Nephron progenitor cell (in vitro differentiated cells): ENCODE data around the gene SLC35F1.

Experiments
- DNase-seq: peaks from one replicate; pipeline ENCODE4 v3.0.0; 2021
- H3K27ac Mint-ChIP-seq: 2 replicates; pipeline ENCODE4 v1.8.0; 2021; ENCODE audit warnings: mild to moderate bottlenecking, moderate library complexity, mixed read lengths
- H3K27me3 Mint-ChIP-seq: 2 replicates; pipeline ENCODE4 v1.8.0; 2021; ENCODE audit warnings: mild to moderate bottlenecking, low read depth, mixed read lengths; ENCODE audit not compliant: poor library complexity
- H3K36me3 Mint-ChIP-seq: 2 replicates; pipeline ENCODE4 v1.8.0; 2021; ENCODE audit warnings: low read depth, mixed read lengths
- H3K4me1 Mint-ChIP-seq: 2 replicates; pipeline ENCODE4 v1.8.0; 2021; ENCODE audit warnings: mixed read lengths
- H3K4me3 Mint-ChIP-seq: 2 replicates; pipeline ENCODE4 v1.8.0; 2021; ENCODE audit warnings: mild to moderate bottlenecking, moderate library complexity, mixed read lengths
- H3K9me3 Mint-ChIP-seq: 2 replicates; pipeline ENCODE4 v1.8.0; 2021; ENCODE audit warnings: mild to moderate bottlenecking, moderate library complexity, mixed read lengths
- TF ChIP-seq, protein P1 (sequence below): fragments of 200-600 bp; sonication (generic); IDR thresholded peaks from 2 replicates; pipeline ENCODE4 v1.5.0; 2021; ENCODE audit warnings: antibody characterized with exemption

The SLC35F1 gene

DNA sequence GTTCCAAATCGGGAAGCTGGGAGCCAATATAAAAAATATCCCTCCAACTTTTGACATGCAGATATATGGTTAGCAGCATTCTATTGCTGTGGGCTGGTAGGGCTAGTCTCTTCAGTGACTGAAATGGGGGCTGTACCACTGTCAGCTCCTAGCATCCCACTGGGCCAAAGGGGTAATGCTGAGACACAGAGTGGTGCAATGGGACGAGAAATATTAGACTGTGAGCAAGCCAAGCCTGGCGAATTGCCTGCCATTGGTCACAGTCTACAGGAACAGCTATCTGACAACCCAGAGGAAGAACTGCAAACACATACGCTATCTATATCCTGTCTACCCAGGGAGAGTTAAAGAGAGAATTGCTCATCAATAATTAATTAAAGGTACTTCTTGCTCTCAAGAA, 3.5 kb downstream of the SLC35F1 start:
- peaks cover 39% of the 10 kb centered on the region for H3K27me3 Mint-ChIP-seq
- H3K4me1 Mint-ChIP-seq: peaks cover 16% of the 10 kb centered on the region
- peaks cover 4% of the 10 kb centered on the region for H3K9me3 Mint-ChIP-seq
- DNase-seq: no peak
- TF ChIP-seq, protein P1, sequence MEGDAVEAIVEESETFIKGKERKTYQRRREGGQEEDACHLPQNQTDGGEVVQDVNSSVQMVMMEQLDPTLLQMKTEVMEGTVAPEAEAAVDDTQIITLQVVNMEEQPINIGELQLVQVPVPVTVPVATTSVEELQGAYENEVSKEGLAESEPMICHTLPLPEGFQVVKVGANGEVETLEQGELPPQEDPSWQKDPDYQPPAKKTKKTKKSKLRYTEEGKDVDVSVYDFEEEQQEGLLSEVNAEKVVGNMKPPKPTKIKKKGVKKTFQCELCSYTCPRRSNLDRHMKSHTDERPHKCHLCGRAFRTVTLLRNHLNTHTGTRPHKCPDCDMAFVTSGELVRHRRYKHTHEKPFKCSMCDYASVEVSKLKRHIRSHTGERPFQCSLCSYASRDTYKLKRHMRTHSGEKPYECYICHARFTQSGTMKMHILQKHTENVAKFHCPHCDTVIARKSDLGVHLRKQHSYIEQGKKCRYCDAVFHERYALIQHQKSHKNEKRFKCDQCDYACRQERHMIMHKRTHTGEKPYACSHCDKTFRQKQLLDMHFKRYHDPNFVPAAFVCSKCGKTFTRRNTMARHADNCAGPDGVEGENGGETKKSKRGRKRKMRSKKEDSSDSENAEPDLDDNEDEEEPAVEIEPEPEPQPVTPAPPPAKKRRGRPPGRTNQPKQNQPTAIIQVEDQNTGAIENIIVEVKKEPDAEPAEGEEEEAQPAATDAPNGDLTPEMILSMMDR: no peak
- no peaks in the 10 kb centered on the region for H3K36me3 Mint-ChIP-seq
- H3K27ac Mint-ChIP-seq: no peak overlapping the region
- peak overlapping the region; percentile 28 for H3K4me3 Mint-ChIP-seq

DNA sequence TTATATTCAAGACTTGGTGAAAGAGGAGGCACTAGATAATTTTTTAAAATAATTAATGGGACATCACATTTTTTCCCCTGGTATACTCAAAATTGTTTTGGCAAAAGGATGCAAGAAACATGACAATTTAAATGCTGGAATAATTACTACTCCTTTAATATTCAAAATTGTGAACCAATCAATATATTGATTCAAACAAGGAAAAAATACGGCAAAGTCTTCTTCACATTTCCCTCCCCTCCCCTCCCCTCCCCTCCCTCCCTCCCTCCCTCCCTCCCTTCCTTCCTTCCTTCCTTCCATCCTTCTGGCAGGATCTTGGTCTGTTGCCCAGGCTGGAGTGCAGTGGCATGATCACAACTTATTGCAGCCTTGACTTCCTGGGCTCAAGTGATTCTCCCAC, 4.1 kb downstream of the SLC35F1 start:
- Mint-ChIP-seq H3K27me3 (peaks cover 36% of the 10 kb centered on the region), H3K4me1 (peaks cover 13% of the 10 kb centered on the region), H3K27ac (no peak overlapping the region), H3K9me3 (peaks cover 4% of the 10 kb centered on the region), H3K36me3 (no peaks in the 10 kb centered on the region), H3K4me3 (no peak overlapping the region)
- DNase-seq: no peak
- TF ChIP-seq, protein P1: no peak

DNA sequence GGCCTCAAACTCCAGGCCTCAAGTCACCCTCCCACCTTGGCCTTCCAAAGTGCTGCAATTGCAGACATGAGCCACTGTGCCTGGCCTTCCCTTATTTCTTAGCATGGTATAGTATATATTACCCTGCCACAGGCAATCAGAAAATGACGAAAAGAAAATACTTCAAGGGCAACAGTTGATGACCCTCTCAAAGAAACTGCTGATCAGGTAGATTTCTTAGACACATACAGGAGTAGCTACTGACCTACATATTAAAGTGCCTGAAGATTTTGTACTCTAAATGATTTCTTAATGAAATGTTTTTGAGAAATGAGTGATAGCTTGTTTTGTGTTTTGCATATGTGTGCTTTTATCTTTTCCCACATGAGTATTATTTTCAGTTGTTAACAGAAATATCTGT, 4.6 kb downstream of the SLC35F1 start:
- H3K36me3 Mint-ChIP-seq: no peaks in the 10 kb centered on the region
- no peak overlapping the region for H3K4me3 Mint-ChIP-seq
- H3K9me3 Mint-ChIP-seq: peaks cover 4% of the 10 kb centered on the region

DNA sequence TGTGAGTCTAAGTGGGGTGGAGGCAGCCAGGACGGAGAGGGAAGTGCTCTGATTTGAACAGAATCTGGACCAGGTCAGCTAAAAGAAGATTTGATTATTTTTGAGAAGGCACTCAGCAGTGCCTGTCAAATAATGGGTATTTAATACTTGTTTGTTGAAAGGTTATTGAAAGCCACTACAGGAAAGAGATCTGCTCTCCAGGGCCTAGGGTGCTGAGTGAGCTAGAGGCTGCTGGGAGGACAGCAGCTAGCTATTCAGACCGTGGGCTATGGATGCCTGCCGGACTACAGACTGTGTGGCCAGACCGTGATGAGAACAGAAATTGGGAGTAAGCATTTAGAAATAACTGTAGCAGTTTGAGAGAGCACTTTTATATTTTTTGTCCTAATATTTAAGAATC, 8.8 kb downstream of the SLC35F1 start:
- no peaks in the 10 kb centered on the region for H3K36me3 Mint-ChIP-seq
- TF ChIP-seq, protein P1: no peak
- peaks cover 7% of the 10 kb centered on the region for H3K27me3 Mint-ChIP-seq
- no peak for DNase-seq
- H3K4me1 Mint-ChIP-seq: no peaks in the 10 kb centered on the region
- H3K4me3 Mint-ChIP-seq: no peak overlapping the region
- H3K9me3 Mint-ChIP-seq: no peaks in the 10 kb centered on the region
- H3K27ac Mint-ChIP-seq: no peak overlapping the region

More for the DNA sequence above, 4.6 kb downstream of the SLC35F1 start:
- no peak for DNase-seq
- H3K4me1 Mint-ChIP-seq: peaks cover 8% of the 10 kb centered on the region
- TF ChIP-seq, protein P1: no peak
- H3K27me3 Mint-ChIP-seq: peaks cover 31% of the 10 kb centered on the region
- H3K27ac Mint-ChIP-seq: no peak overlapping the region

DNA sequence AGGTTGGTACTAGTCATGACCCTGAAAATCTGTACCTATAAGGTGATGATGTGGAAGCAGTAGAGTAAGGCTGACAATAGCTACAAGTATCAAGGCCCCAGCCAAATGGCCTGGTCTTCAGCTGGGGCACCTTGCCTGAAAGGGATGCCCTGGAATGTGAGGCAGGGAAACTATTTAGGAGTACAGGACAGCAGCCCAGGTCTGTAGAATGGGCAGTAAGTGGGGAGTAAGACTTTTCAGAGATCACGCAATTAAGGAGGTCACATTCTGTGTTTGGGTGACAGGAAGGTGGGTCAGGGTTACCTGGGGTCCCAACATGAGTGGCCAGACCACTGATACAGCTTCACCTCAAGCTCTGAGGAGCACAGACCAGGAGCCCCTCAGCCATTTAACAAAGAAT, 9.4 kb downstream of the SLC35F1 start:
- H3K4me3 Mint-ChIP-seq: no peak overlapping the region
- no peaks in the 10 kb centered on the region for H3K4me1 Mint-ChIP-seq
- no peaks in the 10 kb centered on the region for H3K36me3 Mint-ChIP-seq
- H3K9me3 Mint-ChIP-seq: no peaks in the 10 kb centered on the region
- TF ChIP-seq, protein P1: no peak
- H3K27me3 Mint-ChIP-seq: peaks cover 6% of the 10 kb centered on the region
- DNase-seq: no peak
- H3K27ac Mint-ChIP-seq: no peak overlapping the region

DNA sequence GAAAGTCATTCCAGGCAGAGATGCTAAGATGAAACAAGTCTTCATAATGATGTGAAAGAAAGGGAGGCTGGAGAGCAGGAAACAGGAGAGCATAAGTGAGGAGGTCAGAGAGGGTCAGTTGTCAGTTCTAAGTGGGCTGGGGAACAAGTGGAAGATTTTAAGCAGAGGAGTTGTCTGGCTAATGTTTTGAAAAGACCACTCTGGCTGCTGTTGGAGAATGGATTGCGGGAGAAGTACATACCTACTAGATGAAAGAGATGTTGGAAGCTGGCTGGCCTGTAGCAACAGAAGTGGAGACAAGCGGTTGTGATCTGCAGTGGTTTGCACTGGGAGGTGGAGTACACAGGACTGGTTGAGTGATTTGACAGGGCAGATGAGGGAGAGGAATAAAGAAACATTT, 10.1 kb downstream of the SLC35F1 start:
- TF ChIP-seq, protein P1: no peak
- Mint-ChIP-seq H3K27me3 (peaks cover under 1% of the 10 kb centered on the region), H3K27ac (no peak overlapping the region), H3K4me1 (no peaks in the 10 kb centered on the region), H3K9me3 (no peaks in the 10 kb centered on the region), H3K36me3 (no peaks in the 10 kb centered on the region), H3K4me3 (no peak overlapping the region)
- no peak for DNase-seq
